ENCODE data around the gene ELP4.

Gene ELP4

GRCh38 chr11:31814176-31814868 lies 304.8 kb downstream of the ELP4 start:
- DNase-seq, result no peak

GRCh38 chr11:31815711-31816467 lies 306.3 kb downstream of the ELP4 start:
- DNase-seq, result no peak

- DNase-seq, result peak; percentile 16
Observed at GRCh38 chr11:31816468-31817053, 307.0 kb downstream of the ELP4 start.

- DNase-seq, result peak; percentile 28
Observed at GRCh38 chr11:31817054-31817620, 307.6 kb downstream of the ELP4 start.

- no peak for DNase-seq
Observed at GRCh38 chr11:31817621-31818424, 308.3 kb downstream of the ELP4 start.

GRCh38 chr11:31818425-31818755 lies 308.8 kb downstream of the ELP4 start:
- DNase-seq, result no peak

GRCh38 chr11:31818874-31819331 lies 309.3 kb downstream of the ELP4 start:
- DNase-seq, result no peak

- DNase-seq, result no peak
Observed at GRCh38 chr11:31819621-31820437, 310.3 kb downstream of the ELP4 start.

- DNase-seq, result no peak
Observed at GRCh38 chr11:31820438-31820818, 310.9 kb downstream of the ELP4 start.

- DNase-seq, result no peak
Observed at GRCh38 chr11:31821235-31821764, 311.7 kb downstream of the ELP4 start.

GRCh38 chr11:31821766-31822165 lies 312.2 kb downstream of the ELP4 start:
- no peak for DNase-seq

- no peak for DNase-seq
Observed at GRCh38 chr11:31822175-31822926, 312.8 kb downstream of the ELP4 start.

- no peak for DNase-seq
Observed at GRCh38 chr11:31822927-31823643, 313.5 kb downstream of the ELP4 start.

GRCh38 chr11:31823644-31824331 lies 314.2 kb downstream of the ELP4 start:
- DNase-seq, result no peak

- no peak for DNase-seq
Observed at GRCh38 chr11:31824332-31824878, 314.8 kb downstream of the ELP4 start.

GRCh38 chr11:31824879-31825837 lies 315.6 kb downstream of the ELP4 start:
- DNase-seq, result no peak

- no peak for DNase-seq
Observed at GRCh38 chr11:31825838-31826484, 316.4 kb downstream of the ELP4 start.
